ENCODE results near the gene PYHIN1. TPM values are rescaled to one million over a fixed set of nuclear protein-coding genes. Genes with fewer than 3 reads are reported as not detected.
"Not testable (repeated sequence)": the region's sequence is repeated elsewhere in the genome, so short reads cannot be mapped to it uniquely, and the experiment has no call there.

PYHIN1 gene
- total RNA-seq, 1 donor from 2014 or later: 0.18 TPM

DNA sequence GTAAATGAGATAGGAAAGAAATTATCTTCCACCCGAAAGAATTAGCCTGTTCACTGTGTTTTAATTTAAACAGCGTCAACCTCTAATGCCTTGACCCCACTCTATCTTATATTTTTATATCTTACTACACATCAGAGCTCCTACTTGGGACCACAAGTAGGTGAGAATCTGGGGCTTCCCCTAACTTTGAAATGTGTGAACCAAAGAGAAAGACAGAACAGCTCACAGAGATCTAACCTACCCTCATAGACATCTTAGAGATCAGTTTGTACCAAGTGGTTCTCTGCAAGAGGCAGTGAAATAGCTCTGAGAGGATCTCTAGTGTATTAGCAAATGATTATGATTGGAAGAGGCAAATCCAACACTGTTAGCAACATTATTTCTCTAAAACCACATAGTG is 47.4 kb downstream of the PYHIN1 start:
- DNase-seq (ENCODE audit: low spot score) (no peak), ATAC-seq (no peak)

GRCh38 chr1:158979229-158979628 is 47.9 kb downstream of the PYHIN1 start:
- DNase-seq (ENCODE audit: low spot score) (no peak), ATAC-seq (no peak)

GRCh38 chr1:158983235-158983634 is 51.9 kb downstream of the PYHIN1 start:
- ATAC-seq: no peak

GRCh38 chr1:158984386-158984785 is 53.0 kb downstream of the PYHIN1 start:
- DNase-seq (ENCODE audit: low spot score) (no peak), ATAC-seq (no peak)

More at GRCh38 chr1:158983235-158983634, 51.9 kb downstream of the PYHIN1 start:
- DNase-seq (ENCODE audit: low spot score): no peak

- ATAC-seq (no peak), DNase-seq (ENCODE audit: low spot score) (no peak)
Observed at GRCh38 chr1:158989424-158989823, 58.1 kb downstream of the PYHIN1 start.

- no peak for ATAC-seq
- no peak for DNase-seq (ENCODE audit: low spot score)
Observed at GRCh38 chr1:158992787-158993312, 61.5 kb downstream of the PYHIN1 start.

DNA sequence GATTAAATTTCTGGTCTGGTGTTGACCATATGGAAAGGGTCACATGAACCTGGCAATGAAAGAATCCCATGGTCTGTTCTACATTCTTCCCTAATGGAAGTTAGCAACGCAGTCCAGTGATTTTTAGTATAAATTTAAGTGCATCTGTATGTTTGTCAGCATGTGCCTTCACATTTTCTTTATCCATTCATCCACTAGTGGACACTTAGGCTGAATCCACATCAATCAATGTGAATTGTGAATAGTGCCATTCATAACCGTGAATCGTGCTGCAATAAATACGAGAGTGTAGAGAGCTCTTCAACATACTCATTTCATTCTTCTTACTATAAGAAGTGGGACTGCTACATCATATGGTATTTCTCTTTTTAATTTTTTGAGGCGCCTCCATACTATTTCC is 65.6 kb downstream of the PYHIN1 start:
- no peak for ATAC-seq

GRCh38 chr1:158998037-158998780 is 66.9 kb downstream of the PYHIN1 start:
- ATAC-seq: peak; percentile 61
- no peak for DNase-seq (ENCODE audit: low spot score)

More for the DNA sequence above, 65.6 kb downstream of the PYHIN1 start:
- DNase-seq (ENCODE audit: low spot score): no peak

- no peak for DNase-seq (ENCODE audit: low spot score)
- peak; percentile 91 for ATAC-seq
Observed at GRCh38 chr1:158998781-158999161, 67.4 kb downstream of the PYHIN1 start.

DNA sequence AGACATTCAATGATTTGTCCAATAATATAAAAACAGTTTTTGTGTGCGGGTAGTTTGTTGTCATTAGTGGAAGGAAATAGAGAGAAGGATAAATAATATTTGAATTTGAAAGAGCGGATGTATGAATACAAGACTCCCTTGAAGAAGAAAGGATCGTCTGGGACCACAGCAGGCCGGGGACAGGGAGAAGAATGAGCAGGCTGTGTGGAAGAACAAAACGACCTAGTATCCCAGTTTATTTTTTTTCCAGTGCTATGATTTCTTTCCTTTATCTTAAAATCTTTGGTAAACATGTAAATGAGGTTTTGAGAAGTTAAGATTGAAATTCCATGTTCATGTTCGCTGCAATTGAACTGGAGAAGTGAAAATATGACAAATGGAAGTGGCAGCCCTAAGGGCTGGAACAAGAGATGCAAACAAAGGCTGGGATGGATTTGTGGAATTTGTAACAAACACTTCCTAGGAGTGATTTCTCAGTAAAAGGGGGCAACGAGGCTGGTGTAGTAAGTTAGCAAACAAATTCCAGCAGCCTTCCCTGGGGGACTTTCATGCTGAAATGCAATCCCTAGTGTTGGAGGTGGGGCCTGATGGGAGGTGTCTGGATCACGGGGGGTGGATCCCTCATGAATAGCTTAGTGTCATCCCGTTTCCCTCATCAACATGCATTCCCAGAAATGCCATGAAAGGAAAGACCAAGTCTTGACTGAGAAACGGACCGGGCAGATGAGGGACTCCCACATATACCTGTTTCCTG is 68.1 kb downstream of the PYHIN1 start:
- peak; percentile 76 for ATAC-seq
- peak; percentile 56 for DNase-seq (ENCODE audit: low spot score)

DNA sequence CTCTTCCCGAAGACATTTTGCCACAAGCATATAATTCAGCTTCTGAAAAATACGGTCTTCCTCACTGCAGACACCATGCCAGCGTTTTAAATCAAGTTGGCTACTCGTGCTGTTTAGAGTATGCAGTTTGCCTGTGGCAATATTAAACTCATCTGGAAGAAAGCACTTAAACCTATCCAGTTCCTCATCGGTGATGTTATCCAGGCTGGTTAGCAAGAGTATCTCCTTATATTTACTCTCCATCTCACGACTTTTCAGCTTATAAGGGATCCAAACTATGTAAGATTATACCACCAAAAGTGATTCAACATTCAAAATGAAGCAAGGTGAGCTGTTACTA is 68.7 kb downstream of the PYHIN1 start:
- peak; percentile 10 for ATAC-seq

GRCh38 chr1:159000625-159001024 is 69.3 kb downstream of the PYHIN1 start:
- DNase-seq (ENCODE audit: low spot score) (peak; percentile 63), ATAC-seq (peak; percentile 55)

More for the DNA sequence above, 68.7 kb downstream of the PYHIN1 start:
- DNase-seq (ENCODE audit: low spot score): no peak

GRCh38 chr1:159005161-159005560 is 73.8 kb downstream of the PYHIN1 start:
- DNase-seq (ENCODE audit: low spot score): no peak
- no peak for ATAC-seq

DNA sequence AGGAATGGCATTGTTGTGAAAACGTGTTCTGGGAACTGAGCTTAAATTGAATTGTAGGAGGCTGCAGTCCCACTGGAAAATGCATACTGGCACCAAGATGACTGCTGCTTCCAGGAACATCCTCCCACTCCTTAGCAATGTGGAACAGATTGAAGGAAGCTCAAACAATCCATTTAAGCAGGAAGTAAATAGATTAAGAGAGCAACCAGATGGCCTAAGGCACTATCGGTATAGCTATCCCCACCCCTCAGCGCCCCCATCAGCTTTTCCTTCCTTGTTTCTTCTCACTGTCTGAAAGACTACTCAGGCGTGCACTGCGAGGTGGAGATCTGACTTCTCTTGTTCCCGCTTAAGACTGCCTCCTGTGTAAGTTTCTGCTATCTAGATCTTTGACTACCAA is 74.3 kb downstream of the PYHIN1 start:
- DNase-seq (ENCODE audit: low spot score): no peak
- ATAC-seq: peak; percentile 37

GRCh38 chr1:159006210-159006807 is 75.0 kb downstream of the PYHIN1 start:
- ATAC-seq: not testable (repeated sequence)

DNA sequence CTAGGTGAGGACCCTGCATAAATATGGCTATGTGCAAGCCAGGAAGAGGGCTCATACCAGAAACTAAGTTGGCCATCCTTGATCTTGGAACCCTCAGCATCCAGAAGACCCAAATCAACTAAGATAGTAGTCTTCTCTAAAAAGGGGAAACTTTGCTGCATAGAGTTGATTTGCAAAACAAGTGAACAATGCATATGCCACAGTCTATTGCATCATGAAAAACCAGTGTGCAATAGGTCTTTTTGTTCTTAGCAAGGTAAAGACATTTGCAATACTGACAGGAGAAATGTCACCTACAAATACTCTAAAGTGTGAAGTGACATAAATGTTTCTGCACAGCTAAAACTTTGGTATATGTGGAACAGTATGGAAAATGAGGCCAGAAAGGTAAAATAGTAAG is 76.4 kb downstream of the PYHIN1 start:
- DNase-seq (ENCODE audit: low spot score): no peak

More at GRCh38 chr1:159006210-159006807, 75.0 kb downstream of the PYHIN1 start:
- DNase-seq (ENCODE audit: low spot score): not testable (repeated sequence)

DNA sequence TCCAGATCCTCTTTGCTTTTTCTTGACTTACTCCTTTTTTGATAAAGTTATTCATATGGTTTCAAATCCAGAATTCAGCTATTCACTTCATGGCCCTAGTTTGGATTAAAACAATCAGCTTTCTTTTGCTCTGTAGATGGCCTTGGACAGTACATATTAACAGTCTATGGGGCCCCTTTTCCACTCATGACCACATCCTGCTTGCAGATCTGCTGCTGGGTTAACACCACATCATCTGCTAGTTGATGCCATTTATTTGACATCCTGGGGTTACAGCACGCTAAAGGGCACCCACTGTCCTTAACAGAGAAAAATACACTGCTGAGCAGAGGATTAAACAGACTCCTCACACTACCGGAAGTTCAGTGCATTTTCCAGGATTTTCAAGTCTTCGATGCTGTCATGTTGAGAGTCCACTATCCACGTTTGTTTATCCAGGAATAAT is 77.4 kb downstream of the PYHIN1 start:
- no peak for ATAC-seq
- no peak for DNase-seq (ENCODE audit: low spot score)

More for the DNA sequence above, 76.4 kb downstream of the PYHIN1 start:
- ATAC-seq: no peak

DNA sequence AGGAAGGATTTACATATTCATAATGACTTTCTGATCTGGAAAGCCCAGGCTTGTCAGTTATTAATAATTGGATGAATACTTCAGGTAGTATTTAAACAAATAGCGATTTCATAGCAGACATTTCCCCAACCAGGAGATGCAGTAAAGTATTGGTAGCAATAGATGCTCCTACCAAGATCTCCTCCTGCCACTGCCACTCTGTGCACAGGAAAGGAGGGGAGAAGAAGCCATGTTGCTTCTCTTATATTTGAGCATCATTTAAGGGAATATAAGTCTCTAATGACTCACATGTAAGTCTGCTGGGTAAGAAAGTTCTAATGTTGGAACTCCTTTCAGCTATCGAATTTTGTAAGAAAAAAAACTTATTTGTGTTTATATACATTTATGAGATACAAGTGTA is 77.9 kb downstream of the PYHIN1 start:
- no peak for DNase-seq (ENCODE audit: low spot score)
- no peak for ATAC-seq

DNA sequence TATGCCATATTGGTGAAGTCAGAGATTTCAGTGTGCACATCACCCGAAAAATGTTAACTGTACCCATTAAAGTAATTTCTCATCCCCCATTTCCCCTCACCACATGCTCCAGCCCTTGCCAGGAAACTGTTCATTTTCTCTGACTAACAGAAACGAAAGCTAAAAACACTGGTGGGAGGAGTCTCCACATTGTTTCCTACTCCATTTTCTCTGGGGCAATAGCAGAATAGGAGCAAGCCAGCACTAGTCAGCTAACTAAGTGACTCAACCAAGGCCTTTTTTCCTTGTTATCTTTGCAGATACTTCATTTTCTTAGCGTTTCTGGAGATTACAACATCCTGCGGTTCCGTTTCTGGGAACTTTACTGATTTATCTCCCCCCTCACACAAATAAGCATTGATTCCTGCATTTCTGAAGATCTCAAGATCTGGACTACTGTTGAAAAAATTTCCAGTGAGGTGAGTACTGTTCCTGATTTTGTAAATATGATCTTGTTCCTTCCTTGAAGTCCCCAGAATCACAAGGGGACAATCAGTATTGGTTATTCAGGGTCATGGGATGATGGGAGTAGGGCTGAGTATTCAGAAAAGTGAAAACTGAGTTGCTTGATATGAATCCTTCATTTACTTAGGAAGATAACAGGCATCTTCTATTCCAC is 78.5 kb downstream of the PYHIN1 start, which contains the start of gene IFI16:
Gene IFI16, plus strand, starts transcription at position 204 of the 658 bp plus-strand sequence. CDS start 4,774 bp downstream, outside the sequence.
- ATAC-seq: peak; percentile 82

DNA sequence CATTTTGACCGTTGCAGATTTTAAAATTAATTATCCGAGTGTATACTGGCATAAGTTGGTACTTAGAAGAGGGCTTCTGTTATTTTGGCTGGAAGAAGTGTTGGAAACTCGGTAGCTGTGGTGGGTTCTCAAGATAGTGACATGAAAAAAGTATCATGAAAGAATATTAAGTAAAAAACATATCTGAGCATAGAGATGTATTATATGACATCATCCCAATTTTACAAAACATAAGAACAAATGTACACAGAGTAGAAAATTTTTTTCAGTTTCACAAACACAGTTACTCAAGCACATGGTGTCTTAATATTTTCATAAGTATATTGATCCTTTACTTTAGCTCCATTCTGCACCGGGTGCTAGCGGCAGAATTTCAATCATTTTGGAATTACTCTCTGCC is 79.0 kb downstream of the PYHIN1 start:
- DNase-seq (ENCODE audit: low spot score): no peak
- no peak for ATAC-seq

More for the DNA sequence above, 78.5 kb downstream of the PYHIN1 start, which contains the start of gene IFI16:
- DNase-seq (ENCODE audit: low spot score): no peak

DNA sequence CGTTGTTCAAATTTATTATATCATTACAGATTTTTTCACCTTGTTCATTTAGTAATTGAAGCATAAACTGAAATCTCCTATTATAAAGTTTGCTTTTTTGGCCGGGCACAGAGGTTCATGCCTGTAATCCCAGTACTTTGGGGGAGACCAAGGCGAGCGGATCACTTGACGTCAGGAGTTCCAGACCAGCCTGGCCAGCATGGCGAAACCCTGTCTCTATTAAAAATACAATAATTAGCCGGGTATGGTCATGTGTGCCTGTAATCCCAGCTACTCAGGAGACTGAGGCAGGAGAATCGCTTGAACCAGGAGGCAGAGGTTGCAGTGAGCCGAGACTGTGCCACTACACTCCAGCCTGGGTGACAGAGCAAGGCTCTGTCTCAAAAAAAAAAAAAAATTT is 79.6 kb downstream of the PYHIN1 start:
- ATAC-seq; DNase-seq (ENCODE audit: low spot score): not testable (repeated sequence)
